C4-2B (cell line): Measurements from ENCODE around the gene PPP1R1B.

Source experiments
- H3K27ac ChIP-seq: fragments of 450-650 bp; 2 replicates; pipeline ENCODE4 v1.5.1; 2017
- ZFX ChIP-seq: fragments of 450-650 bp; IDR thresholded peaks from 2 replicates; pipeline ENCODE4 v1.6.1; 2017
- TF ChIP-seq, protein P1 (sequence below): fragments of 450-650 bp; conservative IDR thresholded peaks from 2 replicates; pipeline ENCODE4 v1.5.1; 2017; ENCODE audit warnings: mild to moderate bottlenecking

PPP1R1B gene

DNA sequence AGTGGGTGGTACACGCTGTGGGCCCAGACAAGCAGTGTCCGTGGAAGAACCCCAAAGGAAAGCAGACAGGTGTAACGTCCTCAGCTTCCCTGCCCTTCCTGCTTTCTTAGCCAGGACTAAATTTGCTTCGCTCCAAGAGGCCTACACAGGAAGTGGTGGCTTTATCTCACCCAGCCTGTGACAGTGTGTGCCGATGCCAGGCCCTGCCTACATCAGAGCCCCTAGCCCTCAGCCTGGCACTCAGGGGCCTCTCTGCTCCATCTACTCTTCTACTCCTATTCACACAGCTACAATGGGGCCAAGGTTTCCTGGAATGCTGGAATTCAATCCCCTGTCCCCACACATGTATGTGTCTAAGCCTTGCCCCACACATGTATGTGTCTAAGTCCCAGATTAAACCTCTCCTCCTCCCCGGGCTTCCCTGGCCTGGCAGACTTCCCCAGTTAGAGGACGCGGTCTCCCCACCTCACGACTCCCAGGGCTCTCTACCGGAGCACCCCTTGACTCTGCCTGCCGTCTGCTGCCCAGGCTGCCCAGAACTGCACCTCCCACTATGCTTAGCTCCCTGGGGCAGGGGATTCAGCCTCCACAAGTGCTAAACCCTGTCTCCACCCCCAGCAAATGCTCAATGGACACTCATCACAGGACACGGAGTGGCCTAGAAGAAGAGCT, 52.9 kb downstream of the PPP1R1B start:
- TF ChIP-seq, protein P1, sequence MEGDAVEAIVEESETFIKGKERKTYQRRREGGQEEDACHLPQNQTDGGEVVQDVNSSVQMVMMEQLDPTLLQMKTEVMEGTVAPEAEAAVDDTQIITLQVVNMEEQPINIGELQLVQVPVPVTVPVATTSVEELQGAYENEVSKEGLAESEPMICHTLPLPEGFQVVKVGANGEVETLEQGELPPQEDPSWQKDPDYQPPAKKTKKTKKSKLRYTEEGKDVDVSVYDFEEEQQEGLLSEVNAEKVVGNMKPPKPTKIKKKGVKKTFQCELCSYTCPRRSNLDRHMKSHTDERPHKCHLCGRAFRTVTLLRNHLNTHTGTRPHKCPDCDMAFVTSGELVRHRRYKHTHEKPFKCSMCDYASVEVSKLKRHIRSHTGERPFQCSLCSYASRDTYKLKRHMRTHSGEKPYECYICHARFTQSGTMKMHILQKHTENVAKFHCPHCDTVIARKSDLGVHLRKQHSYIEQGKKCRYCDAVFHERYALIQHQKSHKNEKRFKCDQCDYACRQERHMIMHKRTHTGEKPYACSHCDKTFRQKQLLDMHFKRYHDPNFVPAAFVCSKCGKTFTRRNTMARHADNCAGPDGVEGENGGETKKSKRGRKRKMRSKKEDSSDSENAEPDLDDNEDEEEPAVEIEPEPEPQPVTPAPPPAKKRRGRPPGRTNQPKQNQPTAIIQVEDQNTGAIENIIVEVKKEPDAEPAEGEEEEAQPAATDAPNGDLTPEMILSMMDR = no peak
- TF ChIP-seq ZFX = no peak
- H3K27ac ChIP-seq = no peak overlapping the region

DNA sequence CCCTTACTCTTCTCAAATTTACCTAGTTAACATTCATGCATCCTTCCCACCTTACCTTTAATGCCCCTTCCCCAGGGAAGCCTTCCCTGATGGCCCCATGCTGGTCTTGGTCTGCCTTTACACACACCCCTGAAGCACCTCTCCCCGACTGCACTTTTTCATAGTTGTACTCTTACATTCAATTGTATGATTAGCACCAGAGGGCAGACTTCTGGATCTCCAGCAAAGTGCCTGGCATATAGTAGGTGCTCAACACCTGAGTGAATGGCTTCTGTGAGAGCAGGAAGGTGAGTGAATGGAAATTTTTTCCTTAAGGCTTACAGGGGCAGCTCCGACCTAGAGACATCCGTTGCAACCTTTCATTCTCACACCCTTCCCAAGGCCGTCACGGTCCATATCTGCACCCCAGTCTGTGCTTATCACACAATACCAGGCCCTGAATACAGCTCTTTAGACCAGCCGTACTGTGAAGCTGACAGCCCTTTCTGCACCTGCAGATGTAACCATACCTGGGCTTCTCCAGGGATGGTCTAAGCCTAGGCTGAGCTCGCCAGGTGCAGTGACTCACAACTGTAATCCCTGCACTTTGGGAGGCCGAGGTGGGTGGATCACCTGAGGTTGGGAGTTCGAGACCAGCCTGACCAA, 56.7 kb downstream of the PPP1R1B start:
- no peak overlapping the region for H3K27ac ChIP-seq
- TF ChIP-seq, protein P1 = no peak
- no peak for TF ChIP-seq ZFX

DNA sequence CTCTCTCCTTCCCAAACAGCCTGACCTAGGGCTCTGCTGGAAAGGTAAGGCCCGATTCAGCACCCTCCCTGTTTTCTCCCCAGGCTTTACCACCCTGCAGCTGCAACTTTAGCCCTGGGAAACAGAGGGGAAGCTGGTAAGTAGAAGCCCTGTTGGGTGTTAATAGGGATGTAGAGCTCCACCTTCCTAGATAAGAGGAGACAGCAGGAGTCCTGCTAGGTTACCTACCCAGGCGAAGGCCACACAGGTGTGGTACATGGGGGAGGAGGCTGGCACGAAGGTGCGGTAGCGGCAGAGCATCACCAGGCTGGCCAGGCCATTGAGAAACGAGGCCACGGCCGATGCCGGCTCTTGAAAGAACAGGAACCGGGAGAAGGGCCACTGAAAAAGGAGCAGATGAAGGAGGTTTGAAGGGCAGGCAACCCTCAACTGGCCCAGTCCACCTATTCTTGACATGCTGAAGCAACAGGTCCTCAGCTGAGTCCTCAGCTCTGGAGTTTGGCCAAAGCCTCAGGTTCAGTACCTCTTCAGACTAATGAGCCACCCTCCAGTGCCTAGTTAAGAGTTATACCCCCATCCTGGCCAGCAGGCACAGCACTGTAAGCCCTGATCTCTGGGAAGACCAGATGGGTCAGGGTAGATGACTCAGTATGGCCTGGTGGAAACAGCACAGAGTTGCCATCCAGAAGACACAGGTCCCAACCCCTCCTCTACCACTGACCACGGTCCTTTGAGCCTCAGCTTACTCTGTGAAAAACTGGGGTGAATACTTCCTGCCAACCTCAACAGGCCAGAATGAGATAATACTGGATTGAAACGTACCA, 57.8 kb downstream of the PPP1R1B start:
- H3K27ac ChIP-seq = no peak overlapping the region
- TF ChIP-seq, protein P1 = no peak
- TF ChIP-seq ZFX = no peak
